CD4-positive, alpha-beta T cell treated with Interleukin-21 for 1 hour (primary cell): ENCODE data around the gene CDK6.
"Not testable (repeated sequence)": the region's sequence is repeated elsewhere in the genome, so short reads cannot be mapped to it uniquely, and the experiment has no call there.

Experiments
- DNase-seq: peaks from one replicate; pipeline ENCODE4 v3.0.0-alpha.2; 2020

The CDK6 gene

GRCh38 chr7:92836489-92836999, at the start of gene CDK6:
Gene CDK6 (minus strand): TSS chr7:92836573. CDS start chr7:92833323, 3,250 bp downstream.
- peak; percentile 67 for DNase-seq

- not testable (repeated sequence) for DNase-seq
These were observed 49.7 kb upstream of the CDK6 start for GRCh38 chr7:92886039-92886438.

DNA sequence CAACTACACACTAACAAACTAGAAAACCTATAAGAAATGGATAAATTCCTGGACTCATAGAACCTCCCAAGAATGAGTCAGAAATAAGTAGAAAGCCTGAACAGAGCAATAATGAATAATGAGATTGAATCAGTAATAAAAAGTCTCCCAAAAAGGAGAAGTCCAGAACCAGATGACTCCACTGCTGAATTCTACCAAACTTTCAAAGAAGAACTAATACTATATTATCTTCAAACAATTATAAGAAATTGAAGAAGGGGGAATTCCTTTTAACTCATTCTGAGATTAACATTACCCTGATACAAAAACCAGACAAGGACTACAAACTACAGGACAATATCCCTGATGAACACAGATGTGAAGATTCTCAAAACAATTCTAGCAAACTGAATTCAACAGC, 47.8 kb upstream of the CDK6 start:
- DNase-seq = no peak

DNA sequence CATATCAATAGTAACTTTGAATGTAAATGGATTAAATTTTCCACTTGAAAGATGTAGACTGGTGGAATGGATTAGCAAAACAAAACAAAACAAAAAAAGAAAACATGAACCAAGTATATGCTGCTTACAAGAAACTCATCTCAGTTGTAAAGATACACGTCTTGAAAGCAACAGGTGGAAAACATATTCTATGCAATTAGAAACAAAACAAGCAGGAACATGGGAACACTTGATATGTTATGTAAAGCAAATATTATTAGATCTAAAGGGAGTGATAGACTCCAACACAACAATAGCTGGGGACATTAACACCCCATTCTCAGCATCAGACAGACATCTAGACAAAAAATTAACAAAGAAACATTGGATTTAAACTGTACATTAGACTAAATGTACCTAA, 46.4 kb upstream of the CDK6 start:
- no peak for DNase-seq

DNA sequence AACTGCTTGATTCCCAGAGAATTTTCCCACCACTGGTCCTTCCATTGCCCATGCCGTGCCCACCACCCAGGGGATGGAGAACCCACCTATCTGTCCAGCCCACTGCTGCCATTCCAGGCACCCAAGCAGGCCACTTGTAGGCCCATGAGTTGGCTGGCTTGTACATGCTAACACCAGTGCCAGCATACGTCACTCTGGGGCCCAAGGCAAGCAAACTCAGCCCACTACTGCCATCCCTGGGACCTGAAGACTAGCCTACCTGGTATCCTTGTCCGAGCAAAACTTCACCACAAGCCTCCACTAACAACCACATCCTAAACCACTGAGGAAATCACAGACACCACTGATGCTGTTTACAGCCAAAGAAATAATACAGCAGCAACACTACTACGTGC, 44.7 kb upstream of the CDK6 start:
- no peak for DNase-seq

- peak; percentile 8 for DNase-seq
These were observed 44.1 kb upstream of the CDK6 start for GRCh38 chr7:92880212-92881090.

DNA sequence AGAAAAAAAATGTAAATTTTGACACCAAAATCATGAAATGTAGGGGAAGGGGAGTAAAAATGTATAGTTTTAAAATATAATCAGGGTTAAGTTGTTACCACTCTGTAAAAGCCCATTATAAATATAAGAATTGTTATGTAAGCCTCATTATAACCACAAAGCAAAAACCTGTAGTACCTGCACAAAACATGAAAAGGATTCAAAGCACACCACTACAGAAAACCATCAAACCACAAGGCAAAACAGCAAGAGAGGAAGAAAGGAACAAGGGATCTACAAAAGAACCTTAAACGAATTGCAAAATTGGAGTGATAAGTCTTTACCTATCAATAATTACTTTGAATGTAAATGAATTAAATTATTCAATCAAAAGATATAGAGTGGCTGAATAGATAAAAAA, 41.0 kb upstream of the CDK6 start:
- DNase-seq = no peak

DNA sequence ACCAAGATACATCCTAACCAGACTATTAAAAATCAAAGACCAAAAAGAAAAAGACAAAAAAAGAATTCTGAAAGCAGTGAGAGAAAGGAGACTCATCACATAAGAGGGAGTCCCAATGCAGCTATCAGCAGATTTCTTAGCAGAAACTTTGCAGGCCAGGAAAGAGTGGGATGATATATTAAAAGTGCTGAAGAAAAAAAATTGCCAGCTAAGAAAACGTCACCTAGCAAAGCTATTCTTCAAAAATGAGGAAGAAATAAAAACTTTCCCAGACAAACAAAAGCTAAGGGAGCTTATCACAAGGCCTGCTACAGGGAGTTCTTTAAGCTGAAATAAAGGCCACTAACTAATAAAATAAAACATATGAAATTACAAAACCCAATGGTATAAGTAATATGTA, 40.5 kb upstream of the CDK6 start:
- no peak for DNase-seq

- DNase-seq = no peak
These were observed 39.3 kb upstream of the CDK6 start for GRCh38 chr7:92875719-92876118.

DNA sequence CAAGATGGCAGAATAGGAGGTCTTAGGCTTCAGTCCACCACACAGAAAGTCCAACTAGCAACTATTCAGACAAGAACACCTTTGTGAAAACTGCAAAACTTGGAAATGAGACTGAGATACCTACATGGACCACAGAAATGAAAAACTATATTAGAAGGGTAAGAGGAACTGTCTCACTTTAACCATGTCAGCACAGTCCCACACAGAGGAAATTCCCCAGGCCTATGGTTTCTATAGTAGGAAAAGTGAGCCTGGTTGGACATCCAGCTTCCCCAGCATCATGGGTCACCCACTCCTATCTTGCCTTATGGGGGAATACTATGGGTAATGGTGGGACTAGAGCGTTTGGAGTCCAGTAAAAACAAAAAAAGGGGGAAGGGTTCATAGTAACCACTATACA, 38.8 kb upstream of the CDK6 start:
- no peak for DNase-seq

DNA sequence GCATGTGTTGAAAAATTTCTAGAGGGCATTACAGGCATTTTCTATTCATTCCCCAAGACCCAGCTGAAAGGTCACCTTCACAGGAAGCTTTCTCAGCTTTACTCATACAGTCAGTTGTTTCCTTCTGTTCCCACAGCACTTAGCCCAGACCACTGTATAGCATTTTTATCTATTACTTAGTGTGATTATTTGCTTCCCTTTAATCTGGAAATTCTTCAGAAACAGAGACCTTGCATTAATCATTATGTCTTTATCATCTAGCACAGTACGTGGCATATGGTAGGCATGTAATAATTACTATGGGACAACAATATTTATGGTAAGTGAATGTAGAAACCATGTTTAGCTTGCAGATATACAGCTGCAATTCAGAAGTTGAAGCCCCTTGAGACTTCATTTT, 38.2 kb upstream of the CDK6 start:
- DNase-seq = no peak

DNA sequence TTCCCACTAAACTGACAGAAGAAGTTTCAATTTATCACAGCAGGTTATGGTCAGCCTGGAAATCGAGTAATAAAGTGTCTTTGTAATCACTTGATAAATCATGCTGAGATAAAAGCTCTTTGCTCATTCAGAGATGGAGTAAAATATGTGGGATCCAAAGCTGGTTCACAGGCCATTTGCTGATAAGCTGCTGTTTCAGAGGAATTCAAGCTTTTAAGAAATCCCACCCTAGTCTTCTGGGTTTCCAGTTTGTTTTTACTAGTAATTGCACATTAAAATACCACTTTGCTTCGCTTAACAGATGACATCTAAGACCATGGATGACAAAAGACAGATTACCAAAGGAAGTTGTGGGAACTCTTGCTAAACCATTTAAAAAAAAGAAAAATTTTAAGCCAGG, 37.4 kb upstream of the CDK6 start:
- DNase-seq = no peak

GRCh38 chr7:92872701-92873100, 36.3 kb upstream of the CDK6 start:
- no peak for DNase-seq

- DNase-seq = no peak
These were observed 32.4 kb upstream of the CDK6 start for GRCh38 chr7:92868683-92869293.

- peak; percentile 44 for DNase-seq
These were observed 27.8 kb upstream of the CDK6 start for GRCh38 chr7:92864169-92864568.

- no peak for DNase-seq
These were observed 20.1 kb upstream of the CDK6 start for GRCh38 chr7:92856436-92856835.

DNA sequence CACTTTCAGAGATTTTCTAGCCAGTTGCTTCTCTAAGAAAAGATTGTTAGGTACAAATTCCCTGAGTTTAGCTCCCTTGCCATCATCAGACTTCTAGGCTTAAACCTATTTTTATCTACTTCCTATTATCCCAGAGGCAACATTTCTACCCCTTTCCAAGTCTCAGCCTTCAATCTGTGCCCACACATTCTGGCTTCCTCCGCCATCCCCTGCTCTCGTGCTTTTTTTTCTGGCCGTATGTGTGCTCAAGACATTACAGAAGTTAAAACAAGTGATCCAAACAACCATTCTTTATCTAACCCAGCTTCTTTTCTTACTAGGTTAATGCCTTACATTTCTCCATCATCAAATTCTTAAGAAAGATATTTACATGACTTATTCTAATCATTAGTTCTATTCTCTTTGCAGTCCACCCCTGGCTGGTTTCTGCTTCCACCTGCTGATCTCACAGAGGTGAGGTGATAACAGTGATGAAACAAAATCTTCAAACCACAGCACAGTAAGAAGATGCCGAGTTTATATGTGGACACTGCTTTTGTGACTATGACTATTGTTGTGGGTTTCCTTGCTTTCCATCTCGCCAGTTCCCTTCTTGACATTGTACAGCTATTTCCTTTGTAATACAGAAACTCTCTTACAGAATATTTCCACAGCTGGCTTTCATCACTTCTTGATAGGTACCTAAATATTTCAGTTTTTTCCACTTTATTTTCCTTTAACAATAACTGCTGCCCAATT, 18.3 kb upstream of the CDK6 start:
- DNase-seq = no peak

- no peak for DNase-seq
These were observed 15.4 kb upstream of the CDK6 start for GRCh38 chr7:92851732-92852131.

GRCh38 chr7:92850516-92850915, 14.1 kb upstream of the CDK6 start:
- no peak for DNase-seq

- DNase-seq = no peak
These were observed 12.9 kb upstream of the CDK6 start for GRCh38 chr7:92849322-92849721.

GRCh38 chr7:92848851-92849250, 12.5 kb upstream of the CDK6 start:
- DNase-seq = no peak

GRCh38 chr7:92848441-92848840, 12.1 kb upstream of the CDK6 start:
- DNase-seq = no peak

GRCh38 chr7:92847305-92847704, 10.9 kb upstream of the CDK6 start:
- DNase-seq = no peak

DNA sequence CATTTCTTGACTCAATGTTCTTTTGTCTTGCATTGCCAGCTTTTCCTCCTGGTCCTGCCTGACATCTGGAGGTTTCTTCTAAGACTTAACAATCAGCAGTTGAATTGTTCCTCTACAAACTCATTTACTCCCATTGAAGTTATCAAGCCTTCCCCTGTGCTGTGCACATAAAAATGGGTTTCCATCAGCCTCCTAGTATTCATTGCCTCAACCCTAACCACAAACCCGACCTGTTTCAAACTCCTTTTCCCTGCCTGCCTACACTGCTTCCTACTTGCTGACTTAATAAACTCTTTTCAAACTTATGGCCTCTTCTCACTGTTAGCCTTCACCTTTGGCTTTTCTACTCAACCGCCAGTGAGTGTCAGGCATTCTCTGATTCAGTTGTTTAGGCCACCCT, 9.4 kb upstream of the CDK6 start:
- no peak for DNase-seq
